SJSA1 (cell line): ENCODE measurements around the gene HSF5. TPM values are rescaled to one million over a fixed set of nuclear protein-coding genes. Genes with fewer than 3 reads are reported as not detected.
A peak's percentile ranks its signal among the peaks of the same experiment; 100 is the strongest.

Experiments
- DNase-seq, 2 experiments: peaks; one replicate each; pipeline ENCODE4 v3.0.0-alpha.2; 2015 to 2020; ENCODE audit warnings: low spot score in 2 of 2, low read depth in 1 of 2
- H3K27ac ChIP-seq: fragments of 250-450 bp; sonication (Bioruptor Pico); 2 replicates; pipeline ENCODE4 v1.5.1; 2020; ENCODE audit warnings: mild to moderate bottlenecking, moderate library complexity
- H3K27me3 ChIP-seq: fragments of 250-450 bp; sonication (Bioruptor Pico); replicated peaks from 2 replicates; pipeline ENCODE4 v1.5.1; 2020; ENCODE audit warnings: mild to moderate bottlenecking, moderate library complexity
- H3K36me3 ChIP-seq: fragments of 250-450 bp; sonication (Bioruptor Pico); 2 replicates; pipeline ENCODE4 v1.5.1; 2020; ENCODE audit warnings: mild to moderate bottlenecking
- H3K4me1 ChIP-seq: fragments of 250-450 bp; sonication (Bioruptor Pico); replicated peaks from 2 replicates; pipeline ENCODE4 v1.6.1; 2021; ENCODE audit warnings: mild to moderate bottlenecking
- H3K4me3 ChIP-seq: fragments of 250-450 bp; sonication (Bioruptor Pico); 2 replicates; pipeline ENCODE4 v1.5.1; 2020; ENCODE audit warnings: mild to moderate bottlenecking
- H3K9me3 ChIP-seq: fragments of 250-450 bp; sonication (Bioruptor Pico); replicated peaks from 2 replicates; pipeline ENCODE4 v1.5.1; 2020; ENCODE audit warnings: mild to moderate bottlenecking
- total RNA-seq: library from RNA; depleted of rRNA; stranded (reverse); fragments of >200 nt; shearing (Covaris generic); gene quantifications from 2 replicates; pipeline ENCODE4 v1.2.3, GENCODE V29; 2014

HSF5 gene
- total RNA-seq, 1 experiment from 2014 or later, result not detected

DNA sequence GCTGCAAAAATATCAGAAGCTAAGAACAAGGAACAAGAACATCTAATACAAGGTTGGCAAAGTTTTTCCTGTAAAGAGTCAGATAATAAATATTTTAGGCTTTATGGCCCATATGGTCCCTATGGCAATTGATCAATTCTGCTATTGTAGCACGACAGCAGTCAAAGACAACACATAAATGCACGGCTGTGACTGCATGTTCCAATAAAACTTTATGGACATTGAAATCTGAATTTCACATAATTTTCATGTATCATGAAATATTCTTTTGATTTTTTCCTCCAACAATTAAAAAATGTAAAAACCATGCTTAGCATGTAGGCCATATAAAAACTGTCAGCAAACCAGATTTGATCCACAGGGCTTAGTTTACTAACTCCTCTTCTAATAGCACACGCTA lies 60.4 kb downstream of the HSF5 start:
- H3K4me1 ChIP-seq, result no peaks in the 10 kb centered on the region
- H3K9me3 ChIP-seq, result no peaks in the 10 kb centered on the region
- H3K27me3 ChIP-seq, result peaks cover 43% of the 10 kb centered on the region
- no peak for DNase-seq
- no peak overlapping the region for H3K4me3 ChIP-seq
- H3K27ac ChIP-seq, result no peak overlapping the region
- no peaks in the 10 kb centered on the region for H3K36me3 ChIP-seq

DNA sequence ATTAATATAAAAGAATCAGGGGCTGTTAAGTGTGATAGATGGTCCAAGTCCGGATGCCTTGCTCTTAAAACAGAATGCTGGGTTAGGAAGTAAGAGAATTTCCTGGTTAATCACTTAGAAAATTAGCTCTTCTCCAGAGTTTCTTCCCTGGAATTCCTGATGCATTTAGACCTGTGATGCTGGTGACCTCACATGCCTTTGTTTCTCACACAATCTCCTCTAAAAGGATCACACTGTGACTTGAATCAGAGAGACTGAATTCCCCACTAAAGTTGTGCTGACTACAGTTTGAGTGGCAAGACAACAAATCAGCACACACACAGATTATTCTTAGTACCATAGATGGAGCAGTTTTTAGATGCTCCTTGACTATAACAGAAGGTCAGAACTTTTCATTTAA lies 66.5 kb downstream of the HSF5 start:
- peaks cover 58% of the 10 kb centered on the region for H3K27me3 ChIP-seq
- no peak overlapping the region for H3K4me3 ChIP-seq
- H3K36me3 ChIP-seq, result no peaks in the 10 kb centered on the region
- DNase-seq, result no peak
- H3K4me1 ChIP-seq, result no peaks in the 10 kb centered on the region
- no peaks in the 10 kb centered on the region for H3K9me3 ChIP-seq
- H3K27ac ChIP-seq, result no peak overlapping the region

DNA sequence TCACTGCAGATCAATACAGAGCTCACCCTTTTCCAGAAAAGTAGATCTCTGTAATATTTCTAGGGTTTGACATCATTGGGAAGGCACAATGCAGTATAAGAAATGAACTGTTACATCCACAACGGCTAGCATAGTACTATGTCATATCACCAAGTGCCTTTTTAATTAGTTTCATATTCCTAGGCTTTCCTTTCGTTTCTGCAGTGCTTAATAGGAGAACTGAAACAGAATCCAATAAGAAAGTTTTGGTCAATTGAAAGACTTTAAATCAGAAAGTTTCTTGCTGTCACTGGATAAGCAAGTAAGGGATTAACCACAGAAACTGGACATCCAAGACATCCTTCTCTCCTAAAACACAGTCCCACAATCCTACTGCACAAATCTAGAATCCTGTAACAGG lies 67.4 kb downstream of the HSF5 start:
- no peak for DNase-seq
- Histone ChIP-seq H3K27ac (no peak overlapping the region), H3K9me3 (no peaks in the 10 kb centered on the region), H3K4me1 (no peaks in the 10 kb centered on the region), H3K4me3 (no peak overlapping the region), H3K27me3 (peaks cover 58% of the 10 kb centered on the region), H3K36me3 (no peaks in the 10 kb centered on the region)

GRCh38 chr17:58417300-58418092 lies 70.7 kb downstream of the HSF5 start, which contains the start of gene RNF43:
TSS of gene RNF43 (minus strand) at chr17:58417534. CDS start at chr17:58415577, 1,957 bp downstream.
- Histone ChIP-seq H3K27ac (no peak within 1 kb of the TSS), H3K27me3 (peaks cover 48% of the 10 kb centered on the region), H3K36me3 (no peaks in the 10 kb centered on the region), H3K4me1 (no peaks in the 10 kb centered on the region), H3K4me3 (no peak within 1 kb of the TSS), H3K9me3 (no peaks in the 10 kb centered on the region)
- peak; percentile 75 to 76 for DNase-seq

- no peak for DNase-seq
- Histone ChIP-seq H3K27ac (no peak overlapping the region), H3K4me1 (no peaks in the 10 kb centered on the region), H3K4me3 (no peak overlapping the region), H3K27me3 (peaks cover 43% of the 10 kb centered on the region), H3K9me3 (no peaks in the 10 kb centered on the region), H3K36me3 (no peaks in the 10 kb centered on the region)
These were observed 71.3 kb downstream of the HSF5 start for GRCh38 chr17:58416937-58417299.

- no peaks in the 10 kb centered on the region for H3K36me3 ChIP-seq
- no peak for DNase-seq
- H3K9me3 ChIP-seq, result no peaks in the 10 kb centered on the region
- H3K4me3 ChIP-seq, result no peak overlapping the region
- H3K27me3 ChIP-seq, result peaks cover 38% of the 10 kb centered on the region
- no peaks in the 10 kb centered on the region for H3K4me1 ChIP-seq
- no peak overlapping the region for H3K27ac ChIP-seq
These were observed 71.8 kb downstream of the HSF5 start for GRCh38 chr17:58416396-58416795.

DNA sequence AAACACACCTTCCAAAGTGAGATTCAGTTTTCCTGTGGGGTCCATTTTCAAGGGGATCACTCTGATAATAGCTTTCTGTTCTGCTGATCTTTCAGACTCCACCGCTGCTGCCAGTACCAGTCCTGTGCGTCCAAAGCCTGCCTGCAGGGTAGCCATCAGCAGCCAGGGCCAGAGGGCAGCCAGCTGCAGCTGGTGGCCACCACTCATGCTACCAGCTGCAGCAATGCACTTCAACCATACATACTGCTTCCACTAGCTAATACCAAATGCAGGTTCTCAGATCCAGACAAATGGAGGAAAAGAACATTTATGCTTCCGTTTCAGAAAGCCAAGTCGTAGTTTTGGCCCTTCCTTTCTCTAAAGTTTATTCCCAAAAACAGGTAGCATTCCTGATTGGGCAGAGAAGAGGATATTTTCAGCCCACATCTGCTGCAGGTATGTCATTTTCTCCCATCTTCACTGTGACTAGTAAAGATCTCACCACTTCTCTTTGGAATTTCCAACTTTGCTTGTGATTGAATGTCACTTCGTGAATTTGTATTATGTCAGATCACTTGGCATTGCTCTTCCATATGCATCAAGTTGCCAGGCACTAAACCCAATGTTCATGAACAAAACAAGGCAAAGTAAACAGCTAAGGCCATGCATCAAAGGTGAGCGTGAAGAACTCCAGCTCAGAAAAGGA lies 72.7 kb downstream of the HSF5 start:
- no peaks in the 10 kb centered on the region for H3K36me3 ChIP-seq
- H3K9me3 ChIP-seq, result no peaks in the 10 kb centered on the region
- H3K4me1 ChIP-seq, result no peaks in the 10 kb centered on the region
- no peak for DNase-seq
- H3K27ac ChIP-seq, result no peak overlapping the region
- H3K4me3 ChIP-seq, result no peak overlapping the region
- H3K27me3 ChIP-seq, result peaks cover 29% of the 10 kb centered on the region

DNA sequence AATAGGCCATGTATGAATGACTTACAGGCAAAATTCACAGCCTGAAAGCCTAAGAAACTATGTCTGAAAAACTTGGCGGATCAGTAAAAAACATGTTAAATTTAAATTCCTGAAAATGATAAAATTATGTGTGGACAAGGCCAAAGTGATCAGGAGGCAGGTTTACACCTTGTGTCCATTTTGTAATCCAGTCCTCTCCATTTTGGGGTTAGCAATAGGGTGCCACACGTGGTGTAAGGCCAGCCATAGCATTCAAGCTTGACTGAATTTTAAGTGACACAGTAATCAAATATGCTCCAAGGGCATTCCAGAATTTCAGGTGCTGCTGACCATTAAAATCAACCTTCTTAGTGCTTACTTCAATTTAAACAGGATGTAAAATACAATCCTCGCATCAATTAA lies 73.6 kb downstream of the HSF5 start:
- Histone ChIP-seq H3K9me3 (no peaks in the 10 kb centered on the region), H3K4me1 (no peaks in the 10 kb centered on the region), H3K4me3 (no peak overlapping the region), H3K27ac (no peak overlapping the region), H3K36me3 (no peaks in the 10 kb centered on the region), H3K27me3 (peaks cover 20% of the 10 kb centered on the region)
- DNase-seq, result no peak

DNA sequence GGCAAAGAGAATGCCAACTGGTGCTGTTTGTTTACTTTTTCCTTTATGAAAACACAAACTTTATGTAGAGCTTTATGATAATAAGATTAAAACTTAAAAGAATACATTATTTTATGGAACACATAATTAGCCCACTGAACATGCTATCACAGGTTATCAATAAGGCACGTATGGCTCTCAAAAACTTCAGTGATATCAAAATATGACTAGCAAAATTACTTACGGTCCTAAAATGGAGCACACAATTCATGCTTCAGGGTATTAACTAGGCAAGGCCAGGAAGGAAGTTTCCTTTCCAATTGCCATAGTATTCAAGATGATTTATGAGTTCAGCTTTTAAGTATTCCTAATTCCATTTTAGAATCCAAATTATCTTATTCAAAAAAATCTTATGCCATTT lies 74.5 kb downstream of the HSF5 start:
- Histone ChIP-seq H3K4me3 (no peak overlapping the region), H3K36me3 (no peaks in the 10 kb centered on the region), H3K9me3 (no peaks in the 10 kb centered on the region), H3K4me1 (no peaks in the 10 kb centered on the region), H3K27me3 (peaks cover 21% of the 10 kb centered on the region), H3K27ac (no peak overlapping the region)
- no peak for DNase-seq

DNA sequence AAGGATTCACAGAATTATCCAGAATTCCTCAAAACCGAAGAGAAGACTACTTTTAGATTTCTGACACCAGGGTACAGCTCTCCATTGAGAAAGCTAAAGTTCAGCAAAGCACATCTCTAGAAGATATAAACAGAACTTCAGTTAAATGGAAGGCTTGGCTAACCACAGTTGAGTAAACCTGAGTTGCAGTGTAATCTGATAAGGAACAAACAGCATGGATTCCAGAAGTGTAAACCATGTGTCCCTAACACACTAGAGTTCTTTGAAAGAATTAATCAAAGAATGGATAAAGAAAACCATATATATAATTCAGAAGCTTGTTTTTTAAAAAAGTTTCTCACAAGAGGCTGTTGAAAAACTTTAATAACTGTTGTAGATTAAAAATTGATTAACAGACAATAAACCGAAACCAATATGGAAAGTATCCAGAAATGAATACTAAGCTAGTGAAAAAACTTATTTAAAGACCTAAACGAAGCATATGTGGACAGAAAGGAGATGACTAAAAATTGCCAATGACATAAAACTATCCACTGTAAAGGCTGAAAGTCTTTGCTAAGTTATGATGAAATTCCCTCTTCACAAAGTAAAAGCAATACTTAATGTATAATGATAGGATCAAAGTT lies 75.1 kb downstream of the HSF5 start:
- no peaks in the 10 kb centered on the region for H3K4me1 ChIP-seq
- H3K9me3 ChIP-seq, result no peaks in the 10 kb centered on the region
- H3K4me3 ChIP-seq, result no peak overlapping the region
- H3K27me3 ChIP-seq, result peaks cover 21% of the 10 kb centered on the region
- H3K36me3 ChIP-seq, result no peaks in the 10 kb centered on the region
- DNase-seq, result no peak
- H3K27ac ChIP-seq, result no peak overlapping the region

- Histone ChIP-seq H3K4me3 (no peak overlapping the region), H3K27ac (no peak overlapping the region), H3K4me1 (no peaks in the 10 kb centered on the region), H3K36me3 (no peaks in the 10 kb centered on the region), H3K27me3 (peaks cover 24% of the 10 kb centered on the region), H3K9me3 (no peaks in the 10 kb centered on the region)
- no peak for DNase-seq
These were observed 76.0 kb downstream of the HSF5 start for GRCh38 chr17:58412064-58412703.

DNA sequence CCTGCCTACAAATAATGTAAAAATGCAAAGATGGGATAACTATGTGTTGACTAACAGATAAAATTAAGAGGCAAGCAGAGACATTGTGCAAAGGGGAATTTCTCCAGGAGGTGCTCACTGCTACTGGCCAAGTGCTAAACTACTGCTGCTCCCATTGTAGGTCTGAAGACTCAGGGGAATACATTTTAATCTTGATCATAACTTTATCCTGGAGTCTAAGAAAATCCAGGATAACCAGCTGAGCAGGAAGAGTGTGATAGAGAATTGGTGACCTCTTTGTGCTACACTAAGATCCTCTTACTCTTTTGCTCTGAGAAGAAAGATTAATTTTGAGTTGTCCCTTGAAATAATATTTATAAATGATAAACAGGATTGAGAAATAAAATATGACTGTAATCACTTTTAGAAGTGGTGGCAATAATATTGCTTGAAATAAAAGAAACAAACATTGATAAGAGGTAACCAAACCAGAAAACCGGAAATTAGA lies 76.8 kb downstream of the HSF5 start:
- no peak for DNase-seq
- H3K9me3 ChIP-seq, result no peaks in the 10 kb centered on the region
- H3K27ac ChIP-seq, result no peak overlapping the region
- no peak overlapping the region for H3K4me3 ChIP-seq
- no peaks in the 10 kb centered on the region for H3K4me1 ChIP-seq
- H3K27me3 ChIP-seq, result peaks cover 23% of the 10 kb centered on the region
- no peaks in the 10 kb centered on the region for H3K36me3 ChIP-seq

DNA sequence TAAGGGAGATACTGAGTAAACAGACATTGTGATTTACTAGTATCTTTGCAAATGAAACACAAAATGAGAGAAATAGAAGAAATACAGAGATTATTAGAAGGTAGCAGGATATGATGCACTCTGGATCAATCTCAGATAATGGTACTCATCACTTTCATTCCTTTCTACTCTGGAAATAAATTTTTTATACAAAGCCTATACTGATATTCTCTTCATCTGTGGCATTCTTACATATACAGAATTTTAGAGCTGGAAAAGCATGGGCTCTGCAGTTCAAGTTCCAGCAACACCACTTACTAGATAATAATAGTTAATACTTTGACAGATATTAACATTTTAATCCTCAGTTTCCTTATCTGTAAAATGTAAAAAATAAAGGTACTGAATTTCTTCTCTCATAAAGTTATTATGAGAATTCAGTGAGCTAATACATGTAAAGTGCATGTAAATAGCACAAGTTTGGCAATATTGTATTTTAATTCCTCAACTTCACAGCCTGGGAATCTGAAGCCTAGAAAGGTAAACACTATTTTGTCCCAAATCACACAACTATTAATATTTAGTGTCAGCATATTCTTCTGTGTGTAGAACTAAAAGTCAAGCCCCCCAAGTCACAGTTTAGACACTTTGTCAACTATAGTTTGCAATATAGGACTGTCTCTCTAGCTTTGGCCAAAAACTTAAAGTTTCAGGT lies 77.3 kb downstream of the HSF5 start:
- Histone ChIP-seq H3K4me3 (no peak overlapping the region), H3K36me3 (no peaks in the 10 kb centered on the region), H3K9me3 (no peaks in the 10 kb centered on the region), H3K27me3 (peaks cover 29% of the 10 kb centered on the region), H3K4me1 (no peaks in the 10 kb centered on the region), H3K27ac (no peak overlapping the region)
- no peak for DNase-seq
